HG03432 (cell line): ENCODE data around the gene KRTAP10-9.
"Not testable (repeated sequence)": the region's sequence is repeated elsewhere in the genome, so short reads cannot be mapped to it uniquely, and the experiment has no call there.

Experiments used
- ATAC-seq: cut with Tn5 transposase; IDR thresholded peaks from one replicate; pipeline ENCODE4 v1.9.1; 2021; ENCODE audit warnings: mild to moderate bottlenecking, moderate library complexity; ENCODE audit not compliant: unreplicated experiment

Gene KRTAP10-9

GRCh38 chr21:44594406-44594916 is 32.4 kb upstream of the KRTAP10-9 start:
- no peak for ATAC-seq

- ATAC-seq = no peak
Observed at GRCh38 chr21:44595524-44595923, 31.4 kb upstream of the KRTAP10-9 start.

- ATAC-seq = no peak
Observed at GRCh38 chr21:44596068-44596725, 30.7 kb upstream of the KRTAP10-9 start.

- ATAC-seq = no peak
Observed at GRCh38 chr21:44598061-44598460, 28.8 kb upstream of the KRTAP10-9 start.

GRCh38 chr21:44599264-44600029 is 27.4 kb upstream of the KRTAP10-9 start:
- no peak for ATAC-seq

GRCh38 chr21:44600118-44600978 is 26.5 kb upstream of the KRTAP10-9 start, which contains the start of gene KRTAP10-7:
KRTAP10-7 (plus strand) TSS chr21:44600597; CDS start chr21:44600622, 25 bp downstream.
- ATAC-seq = not testable (repeated sequence)

- ATAC-seq = not testable (repeated sequence)
Observed at GRCh38 chr21:44601091-44601490, 25.8 kb upstream of the KRTAP10-9 start.

- no peak for ATAC-seq
Observed at GRCh38 chr21:44601596-44602462, 25.1 kb upstream of the KRTAP10-9 start.

GRCh38 chr21:44602463-44602850 is 24.4 kb upstream of the KRTAP10-9 start:
- no peak for ATAC-seq

- no peak for ATAC-seq
Observed at GRCh38 chr21:44603109-44603875, 23.6 kb upstream of the KRTAP10-9 start.

GRCh38 chr21:44603911-44604310 is 23.0 kb upstream of the KRTAP10-9 start:
- no peak for ATAC-seq

GRCh38 chr21:44606495-44606894 is 20.4 kb upstream of the KRTAP10-9 start:
- ATAC-seq = no peak

GRCh38 chr21:44609193-44609592 is 17.7 kb upstream of the KRTAP10-9 start:
- no peak for ATAC-seq

- not testable (repeated sequence) for ATAC-seq
Observed at GRCh38 chr21:44610157-44610843, 16.6 kb upstream of the KRTAP10-9 start.

GRCh38 chr21:44611551-44611950 is 15.3 kb upstream of the KRTAP10-9 start:
- no peak for ATAC-seq

- no peak for ATAC-seq
Observed at GRCh38 chr21:44612029-44612486, 14.8 kb upstream of the KRTAP10-9 start, which contains the start of gene KRTAP10-8. KRTAP10-8 (plus strand) TSS chr21:44612079; CDS start chr21:44612101, 22 bp downstream.

GRCh38 chr21:44612669-44613229 is 14.1 kb upstream of the KRTAP10-9 start:
- no peak for ATAC-seq
